ENCODE measurements around the gene COBL. TPM values are rescaled to one million over a fixed set of nuclear protein-coding genes. Genes with fewer than 3 reads are reported as not detected.

Gene COBL
- total RNA-seq = 100 to 1,000 TPM in 1 of 4 donors, 10 to 100 TPM in 3; 62.4 to 114 (median 72.2) TPM

- 14% methylated on average over 86 of the region's 94 CpGs; no CpG with 5 or more reads in 1 of the 2 donors for WGBS, 2 donors (ENCODE audit: low coverage in 1 of 2)
- peak; percentile 54 for DNase-seq
- H3K36me3 ChIP-seq = no peaks in the 10 kb centered on the region
- in situ Hi-C loops (cut with MboI; ENCODE audit: low pct_ligation_motif_present in 1 of 4, low pct_unique_long_range_greater_than_20kb in 1 of 4, low sequenced_read_pairs in 3 of 4) (no loop called here), intact Hi-C loops (cut with DNase I; ENCODE audit: low total_unique reads) (no loop called here)
- peak within 1 kb of the TSS; percentile 48 to 84 (median 68) for H3K4me3 ChIP-seq
- H3K27me3 ChIP-seq = peaks cover 18% of the 10 kb centered on the region
- peak within 1 kb of the TSS; percentile 79 to 88 (median 84) for H3K27ac ChIP-seq
- no peaks in the 10 kb centered on the region for H3K9me3 ChIP-seq
- peaks cover 0 to 42% (median 23%) of the 10 kb centered on the region in 4 donors for H3K4me1 ChIP-seq
- TF ChIP-seq CTCF (IDR thresholded peaks at IDR 0.05) (no peak), POLR2AphosphoS5 (IDR thresholded peaks at IDR 0.05) (peak in 2 of 3 donors; percentile 42 to 49), POLR2A (IDR thresholded peaks at IDR 0.05) (peak; percentile 62), EP300 (IDR thresholded peaks at IDR 0.05; ENCODE audit: low read depth) (no peak)
Observed at GRCh38 chr7:51316666-51317581, at the start of gene COBL. Gene COBL (minus strand): TSS chr7:51316809. CDS start chr7:51316633, 176 bp downstream.

- Histone ChIP-seq H3K4me3 (no peak overlapping the region), H3K36me3 (no peaks in the 10 kb centered on the region), H3K9me3 (no peaks in the 10 kb centered on the region), H3K27ac (no peak overlapping the region), H3K27me3 (no peaks in the 10 kb centered on the region), H3K4me1 (no peaks in the 10 kb centered on the region)
- intact Hi-C loops (cut with DNase I; ENCODE audit: low total_unique reads) (loop anchor here (5.0 kb wide), 1 partner anchor 204 kb away; no protein-coding TSS in a partner anchor), in situ Hi-C loops (cut with MboI; ENCODE audit: low pct_ligation_motif_present in 1 of 4, low pct_unique_long_range_greater_than_20kb in 1 of 4, low sequenced_read_pairs in 3 of 4) (loop anchor here in 2 of 4 donors (10.0 to 25.0 kb wide), 3 partner anchors 129 to 201 kb away; no protein-coding TSS in a partner anchor)
- TF ChIP-seq POLR2AphosphoS5 (IDR thresholded peaks at IDR 0.05) = no peak
- TF ChIP-seq CTCF (IDR thresholded peaks at IDR 0.05) = no peak
- no peak for TF ChIP-seq POLR2A (IDR thresholded peaks at IDR 0.05)
- no peak for TF ChIP-seq EP300 (IDR thresholded peaks at IDR 0.05; ENCODE audit: low read depth)
- 88 to 100% methylated on average over 2 to 7 of the region's 7 CpGs for WGBS, 2 donors (ENCODE audit: low coverage in 1 of 2)
- DNase-seq = no peak
Observed at GRCh38 chr7:51366172-51366728, 49.6 kb upstream of the COBL start.

- no peak overlapping the region for H3K27ac ChIP-seq
- in situ Hi-C loops (cut with MboI; ENCODE audit: low pct_ligation_motif_present in 1 of 4, low pct_unique_long_range_greater_than_20kb in 1 of 4, low sequenced_read_pairs in 3 of 4) = loop anchor here in 1 of 4 donors (25.0 kb wide), 1 partner anchor 121 kb away; no protein-coding TSS in a partner anchor
Observed at GRCh38 chr7:51357821-51358220, 41.2 kb upstream of the COBL start.

More at GRCh38 chr7:51357821-51358220, 41.2 kb upstream of the COBL start:
- 79 to 84% methylated on average over 6 of the region's 6 CpGs for WGBS, 2 donors (ENCODE audit: low coverage in 1 of 2)
- no peaks in the 10 kb centered on the region for H3K27me3 ChIP-seq
- H3K4me1 ChIP-seq = no peaks in the 10 kb centered on the region
- no peak for DNase-seq
- intact Hi-C loops (cut with DNase I; ENCODE audit: low total_unique reads) = no loop called here
- no peak overlapping the region for H3K4me3 ChIP-seq
- no peaks in the 10 kb centered on the region for H3K9me3 ChIP-seq
- no peak for TF ChIP-seq EP300 (IDR thresholded peaks at IDR 0.05; ENCODE audit: low read depth)
- no peak for TF ChIP-seq POLR2AphosphoS5 (IDR thresholded peaks at IDR 0.05)
- no peak for TF ChIP-seq POLR2A (IDR thresholded peaks at IDR 0.05)
- no peak for TF ChIP-seq CTCF (IDR thresholded peaks at IDR 0.05)
- H3K36me3 ChIP-seq = no peaks in the 10 kb centered on the region

Measured in transverse colon (tissue), 4 donors.